OCI-LY3 (cell line): ENCODE data around the gene DCPS.

Experiments used
- CTCF ChIP-seq: fragments of 200-600, 300-600 bp; sonication (generic); IDR thresholded peaks from 2 replicates; pipeline ENCODE4 v1.5.1; 2014; ENCODE audit warnings: antibody characterized with exemption, low read length, low read depth
- EZH2phosphoT487 ChIP-seq: fragments of 200-600 bp; shearing (Covaris generic); IDR thresholded peaks from 2 replicates; pipeline ENCODE4 v1.6.1; 2018; ENCODE audit warnings: antibody characterized with exemption, mixed run types, low read depth

DNA sequence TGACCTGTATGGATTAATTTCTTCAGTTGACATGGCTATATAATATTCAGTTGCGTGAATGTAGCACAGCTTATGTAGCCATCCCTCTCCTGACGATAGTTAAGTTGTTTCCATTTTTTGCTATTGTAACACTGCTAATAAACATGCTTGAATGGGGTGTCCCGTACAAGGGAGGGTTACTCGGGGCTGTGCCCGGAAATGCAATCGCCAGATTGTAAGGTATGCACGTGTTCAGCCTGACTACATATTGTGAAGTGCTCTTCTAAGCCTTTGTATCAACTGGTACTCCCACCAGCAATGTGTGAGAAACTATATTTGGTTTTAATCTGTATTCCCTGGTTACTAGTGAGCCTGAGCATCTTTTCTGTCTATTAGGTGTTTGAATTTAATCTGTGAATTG is 67.7 kb downstream of the DCPS start:
- TF ChIP-seq CTCF (no peak), EZH2phosphoT487 (no peak)
